ENCODE measurements around the gene R3HCC1L. TPM values are rescaled to one million over a fixed set of nuclear protein-coding genes. Genes with fewer than 3 reads are reported as not detected.
"Not testable (repeated sequence)": the region's sequence is repeated elsewhere in the genome, so short reads cannot be mapped to it uniquely, and the experiment has no call there.

R3HCC1L gene
- total RNA-seq, 1 donor from 2014 or later = 17.6 TPM

DNA sequence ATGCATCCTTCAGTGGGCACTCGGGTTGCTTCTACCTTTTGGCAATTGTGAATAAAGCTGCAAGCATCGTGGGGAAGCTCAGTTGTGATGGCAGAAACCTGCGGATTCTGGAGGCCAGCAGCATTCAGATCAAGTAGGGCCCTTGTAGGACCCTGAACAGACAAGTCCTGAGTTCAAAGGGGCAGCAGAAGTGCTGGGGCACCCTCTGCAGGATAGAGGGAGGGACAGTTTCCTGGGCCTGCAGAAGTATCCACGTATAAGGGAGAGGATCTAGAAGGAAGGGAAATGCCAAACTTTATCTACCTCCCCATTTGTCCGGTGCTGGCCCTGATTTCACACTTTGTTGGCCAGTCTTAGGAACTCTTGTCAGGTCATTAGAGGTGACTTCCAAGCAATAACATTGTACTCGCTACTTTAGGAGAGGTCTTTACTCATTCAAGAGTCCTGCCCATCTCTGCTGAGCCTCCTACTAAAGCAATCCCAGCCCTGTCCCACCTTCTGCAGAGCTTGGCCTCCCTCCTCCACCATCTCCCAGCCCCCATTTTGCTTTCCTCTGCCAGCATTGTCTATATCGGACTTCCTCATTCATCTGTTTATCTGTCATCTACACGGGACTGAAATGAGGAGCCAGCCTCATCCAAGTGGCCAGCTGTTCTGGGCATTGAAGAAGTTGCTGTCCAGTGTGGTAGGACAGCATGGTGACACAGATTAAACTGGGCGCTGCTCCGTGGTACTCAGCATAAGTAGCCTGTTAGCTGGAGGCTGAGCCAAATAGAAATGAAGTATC is 26.6 kb upstream of the R3HCC1L start:
- Mint-ChIP-seq H3K4me1 (no peaks in the 10 kb centered on the region), H3K27me3 (peaks cover 30% of the 10 kb centered on the region), H3K9me3 (no peaks in the 10 kb centered on the region), H3K36me3 (ENCODE audit: low read depth) (no peaks in the 10 kb centered on the region), H3K27ac (no peak overlapping the region), H3K4me3 (no peak overlapping the region)
- no peak for DNase-seq
- intact Hi-C loops (cut with micrococcal nuclease) = no loop called here

DNA sequence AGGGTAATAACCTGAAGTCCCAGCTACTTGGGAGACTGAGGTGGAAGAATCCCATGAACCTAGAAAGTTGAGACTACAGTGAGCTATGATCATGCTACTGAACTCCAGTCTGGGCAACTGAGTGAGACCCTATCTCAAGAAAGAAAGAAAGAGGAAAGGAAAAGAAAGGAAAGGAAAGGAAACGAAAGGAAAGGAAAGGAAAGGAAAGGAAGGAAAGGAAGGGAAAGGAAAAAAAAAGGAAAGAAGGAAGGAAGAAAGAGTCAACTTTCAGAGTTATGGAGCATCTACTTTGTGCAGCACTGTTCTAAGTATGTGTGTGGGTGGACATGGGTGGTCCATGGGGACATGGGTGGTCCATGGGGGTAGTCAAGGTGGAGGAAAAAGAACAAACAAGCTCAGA is 24.1 kb upstream of the R3HCC1L start:
- H3K4me3 Mint-ChIP-seq = no peak overlapping the region
- H3K9me3 Mint-ChIP-seq = no peaks in the 10 kb centered on the region
- H3K4me1 Mint-ChIP-seq = no peaks in the 10 kb centered on the region
- intact Hi-C loops (cut with micrococcal nuclease) = no loop called here
- no peaks in the 10 kb centered on the region for H3K36me3 Mint-ChIP-seq (ENCODE audit: low read depth)
- peaks cover 39% of the 10 kb centered on the region for H3K27me3 Mint-ChIP-seq
- H3K27ac Mint-ChIP-seq = no peak overlapping the region
- DNase-seq = no peak

DNA sequence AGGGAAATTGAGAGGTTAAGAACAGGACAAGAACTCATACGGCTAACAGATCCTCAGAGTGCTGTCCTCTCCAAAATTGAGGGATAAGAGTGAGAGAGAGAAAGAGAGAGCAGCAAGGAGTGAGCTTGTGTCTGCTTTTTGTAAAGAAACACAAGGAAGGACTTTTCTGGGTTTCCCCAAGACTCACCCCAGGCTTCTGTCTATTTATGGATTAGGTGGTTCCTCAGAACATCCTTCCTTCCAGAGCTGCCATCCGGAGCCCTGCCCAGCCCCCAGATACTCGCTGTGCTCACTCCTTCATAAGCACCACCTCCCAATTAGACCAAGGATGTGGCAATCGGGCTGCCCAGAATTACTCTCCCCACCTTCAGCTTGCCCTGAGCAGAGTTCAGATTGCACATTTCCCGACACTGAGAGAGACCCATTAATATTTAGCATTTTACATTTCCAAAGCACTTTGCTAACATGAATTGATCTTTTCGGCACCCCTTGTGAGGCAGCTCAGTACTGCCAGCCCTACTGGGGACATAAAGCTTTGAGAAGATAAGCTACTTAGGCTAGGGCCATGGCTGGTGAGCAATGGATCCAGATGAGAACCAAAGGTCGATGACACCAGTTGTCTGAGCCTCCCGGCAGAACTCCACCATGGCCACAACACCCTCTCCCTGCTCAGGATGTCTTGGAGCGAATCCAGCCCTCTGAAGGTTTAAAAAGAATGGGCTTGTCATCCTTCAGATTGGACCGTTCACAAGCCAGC is 19.2 kb upstream of the R3HCC1L start:
- Mint-ChIP-seq H3K36me3 (ENCODE audit: low read depth) (no peaks in the 10 kb centered on the region), H3K27ac (no peak overlapping the region), H3K4me3 (no peak overlapping the region), H3K9me3 (no peaks in the 10 kb centered on the region), H3K4me1 (no peaks in the 10 kb centered on the region), H3K27me3 (peaks cover 44% of the 10 kb centered on the region)
- intact Hi-C loops (cut with micrococcal nuclease) = no loop called here
- no peak for DNase-seq

DNA sequence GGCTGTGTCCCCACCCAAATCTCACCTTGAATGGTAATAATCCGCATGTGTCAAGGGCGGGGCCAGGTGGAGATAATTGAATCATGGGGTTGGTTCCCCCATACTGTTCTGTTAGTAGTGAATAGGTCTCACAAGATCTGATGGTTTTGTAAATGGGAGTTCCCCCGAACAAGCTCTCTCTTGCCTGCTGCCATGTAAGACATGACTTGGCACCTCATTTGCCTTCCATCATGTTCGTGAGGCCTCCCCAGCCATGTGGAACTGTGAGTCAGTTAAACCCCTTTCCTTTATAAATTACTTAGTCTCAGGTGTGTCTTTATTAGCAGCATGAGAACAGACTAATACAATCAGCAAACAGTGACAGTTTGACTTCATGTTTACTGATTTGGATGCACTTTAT is 14.6 kb upstream of the R3HCC1L start:
- H3K9me3 Mint-ChIP-seq = peaks cover 24% of the 10 kb centered on the region
- no peak for DNase-seq
- peaks cover 46% of the 10 kb centered on the region for H3K27me3 Mint-ChIP-seq
- H3K27ac Mint-ChIP-seq = no peak overlapping the region
- H3K4me3 Mint-ChIP-seq = no peak overlapping the region
- intact Hi-C loops (cut with micrococcal nuclease) = no loop called here
- H3K36me3 Mint-ChIP-seq (ENCODE audit: low read depth) = no peaks in the 10 kb centered on the region
- H3K4me1 Mint-ChIP-seq = no peaks in the 10 kb centered on the region

DNA sequence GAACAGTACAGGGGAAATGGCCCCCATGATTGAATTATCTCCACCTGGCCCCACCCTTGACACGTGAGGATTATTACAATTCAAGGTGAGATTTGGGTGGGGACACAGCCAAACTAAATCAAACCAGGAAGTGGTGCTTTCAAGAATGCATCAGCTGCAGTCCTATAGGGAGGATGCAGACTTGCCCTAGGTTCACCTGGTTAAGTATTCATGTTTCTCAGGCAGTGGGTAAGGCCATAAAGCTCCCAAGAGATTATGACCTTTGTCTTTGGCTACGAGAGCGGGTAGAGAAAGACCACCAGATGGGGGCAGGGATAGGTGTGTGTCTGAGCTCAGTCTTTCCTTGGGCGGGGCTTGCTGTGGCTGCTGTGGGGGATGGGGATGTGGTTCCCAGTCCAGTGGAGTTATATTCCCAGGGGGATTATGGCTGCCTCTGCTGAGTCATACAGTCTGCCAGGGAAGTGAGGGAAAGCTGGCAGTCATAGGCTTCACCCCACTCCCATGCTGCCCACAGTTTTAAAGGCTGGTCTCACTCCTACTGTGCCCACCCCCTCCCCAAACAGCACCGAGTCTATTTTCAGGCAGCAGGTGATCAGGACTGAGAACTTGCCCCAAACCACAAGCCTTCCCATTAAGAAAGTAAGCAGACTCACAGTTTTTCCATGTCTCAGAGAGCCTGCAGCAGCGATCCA is 8.4 kb upstream of the R3HCC1L start:
- H3K27ac Mint-ChIP-seq = no peak overlapping the region
- peaks cover 31% of the 10 kb centered on the region for H3K9me3 Mint-ChIP-seq
- intact Hi-C loops (cut with micrococcal nuclease) = no loop called here

DNA sequence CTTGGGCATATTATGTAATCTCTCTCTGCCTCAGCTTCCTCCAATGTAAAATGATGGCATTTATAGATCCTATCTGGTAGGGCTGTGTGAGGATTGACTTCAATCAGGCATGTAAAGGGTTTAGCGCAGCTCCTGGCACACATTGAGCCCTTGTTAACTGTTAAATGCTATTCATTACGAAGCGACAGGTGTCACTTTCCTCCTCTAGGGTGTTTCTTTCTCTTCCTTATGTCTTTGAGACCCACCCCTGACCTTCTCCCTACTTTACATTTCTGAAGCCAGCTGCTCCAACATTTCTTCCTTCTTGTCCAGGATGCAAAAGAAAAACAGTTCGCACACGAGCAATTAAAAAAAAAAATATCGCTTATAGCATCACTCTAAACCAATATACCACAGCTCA is 5.7 kb upstream of the R3HCC1L start:
- Mint-ChIP-seq H3K4me1 (peaks cover 2% of the 10 kb centered on the region), H3K9me3 (peaks cover 13% of the 10 kb centered on the region), H3K27me3 (peaks cover 22% of the 10 kb centered on the region), H3K36me3 (ENCODE audit: low read depth) (peaks cover 4% of the 10 kb centered on the region), H3K4me3 (no peak overlapping the region), H3K27ac (no peak overlapping the region)
- intact Hi-C loops (cut with micrococcal nuclease) = no loop called here
- DNase-seq = no peak

More for the DNA sequence above, 8.4 kb upstream of the R3HCC1L start:
- peaks cover 2% of the 10 kb centered on the region for H3K36me3 Mint-ChIP-seq (ENCODE audit: low read depth)
- no peaks in the 10 kb centered on the region for H3K4me1 Mint-ChIP-seq
- no peak for DNase-seq
- peaks cover 38% of the 10 kb centered on the region for H3K27me3 Mint-ChIP-seq
- H3K4me3 Mint-ChIP-seq = no peak overlapping the region

DNA sequence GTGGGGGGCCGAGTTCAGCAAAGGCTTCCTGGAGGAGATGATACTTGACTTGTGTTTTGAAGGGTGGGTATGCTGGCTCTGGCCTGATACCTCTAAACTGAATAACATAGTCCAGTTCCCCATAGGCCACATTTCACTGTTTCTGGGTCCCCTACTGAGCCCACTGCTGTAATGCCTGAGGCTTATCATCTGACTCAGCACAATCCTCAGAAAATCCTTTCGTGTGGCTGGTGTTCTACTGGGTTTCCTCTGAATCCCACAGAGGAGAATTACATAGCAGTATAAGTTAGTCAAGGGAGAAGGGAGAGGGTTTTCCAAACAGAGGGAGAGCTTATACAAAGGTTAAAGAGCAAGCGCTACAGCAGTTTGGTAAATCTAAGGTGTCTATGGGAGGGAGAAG is 2.8 kb upstream of the R3HCC1L start:
- intact Hi-C loops (cut with micrococcal nuclease) = loop anchor here (10.0 kb wide), 3 partner anchors 277 to 1603 kb away; partner anchors contain the start of genes COX15 and CUTC
- Mint-ChIP-seq H3K27ac (no peak overlapping the region), H3K4me1 (peaks cover 21% of the 10 kb centered on the region), H3K36me3 (ENCODE audit: low read depth) (peaks cover 14% of the 10 kb centered on the region), H3K9me3 (peaks cover 7% of the 10 kb centered on the region), H3K27me3 (peaks cover 14% of the 10 kb centered on the region), H3K4me3 (no peak overlapping the region)
- no peak for DNase-seq

DNA sequence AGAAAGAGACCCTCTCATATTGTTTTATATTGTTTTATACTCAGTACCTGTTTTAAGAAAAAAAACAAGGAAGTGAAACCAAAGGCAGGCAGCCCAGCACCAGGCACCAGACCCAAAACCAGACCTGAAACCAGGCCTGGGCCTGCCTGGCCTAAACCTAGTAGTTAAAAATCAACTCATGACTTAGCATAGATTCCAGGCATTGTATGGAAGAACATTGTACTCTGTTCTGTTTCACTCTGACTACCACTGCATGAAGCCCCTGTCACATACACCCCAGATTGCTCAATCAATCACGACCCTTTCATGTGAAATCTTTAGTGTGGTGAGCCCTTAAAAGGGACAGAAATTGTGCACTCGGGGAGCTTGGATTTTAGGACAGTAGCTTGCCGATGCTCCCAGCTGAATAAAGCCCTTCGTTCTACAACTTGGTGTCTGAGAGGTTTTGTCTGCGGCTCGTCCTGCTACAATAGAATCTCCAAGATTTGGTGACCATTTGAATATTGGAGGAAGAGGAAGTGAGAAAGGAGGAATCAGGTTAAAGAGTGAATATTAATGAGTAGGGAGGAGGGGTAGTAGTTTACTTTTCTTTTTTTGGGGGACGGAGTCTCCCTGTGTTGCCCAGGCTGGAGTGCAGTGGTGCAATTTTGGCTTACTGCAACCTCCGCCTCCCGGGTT is 1.2 kb upstream of the R3HCC1L start:
- not testable (repeated sequence) for DNase-seq, H3K9me3 Mint-ChIP-seq, H3K27me3 Mint-ChIP-seq
- H3K4me3 Mint-ChIP-seq = peak overlapping the region; percentile 42
- H3K27ac Mint-ChIP-seq = peak overlapping the region; percentile 79
- peaks cover 30% of the 10 kb centered on the region for H3K4me1 Mint-ChIP-seq
- intact Hi-C loops (cut with micrococcal nuclease) = loop anchor here (10.0 kb wide), 3 partner anchors 278 to 1602 kb away; partner anchors contain the start of genes COX15 and CUTC
- peaks cover 19% of the 10 kb centered on the region for H3K36me3 Mint-ChIP-seq (ENCODE audit: low read depth)

DNA sequence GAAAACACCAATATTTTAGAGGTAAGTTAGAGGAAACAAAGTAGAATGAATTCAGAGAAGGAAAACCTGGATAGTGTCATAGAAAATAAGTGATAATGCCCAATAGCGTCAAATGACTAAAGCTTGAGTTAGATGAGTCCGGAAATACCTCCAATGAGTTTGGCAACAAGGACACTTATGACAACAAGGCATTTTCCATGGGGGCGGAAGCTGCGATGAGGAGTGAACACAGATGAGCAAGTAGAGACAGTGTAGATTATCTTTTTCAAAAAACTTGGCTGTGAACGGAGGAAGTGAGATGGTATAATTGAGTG is 383 bp upstream of the R3HCC1L start:
- peaks cover 19% of the 10 kb centered on the region for H3K36me3 Mint-ChIP-seq (ENCODE audit: low read depth)
- intact Hi-C loops (cut with micrococcal nuclease) = loop anchor here (10.0 kb wide), 3 partner anchors 279 to 1601 kb away; partner anchors contain the start of genes COX15 and CUTC
- peak overlapping the region; percentile 88 for H3K27ac Mint-ChIP-seq
- DNase-seq = no peak
- H3K9me3 Mint-ChIP-seq = peaks cover 7% of the 10 kb centered on the region
- H3K4me1 Mint-ChIP-seq = peaks cover 34% of the 10 kb centered on the region
- H3K27me3 Mint-ChIP-seq = peaks cover 2% of the 10 kb centered on the region
- peak overlapping the region; percentile 94 for H3K4me3 Mint-ChIP-seq

DNA sequence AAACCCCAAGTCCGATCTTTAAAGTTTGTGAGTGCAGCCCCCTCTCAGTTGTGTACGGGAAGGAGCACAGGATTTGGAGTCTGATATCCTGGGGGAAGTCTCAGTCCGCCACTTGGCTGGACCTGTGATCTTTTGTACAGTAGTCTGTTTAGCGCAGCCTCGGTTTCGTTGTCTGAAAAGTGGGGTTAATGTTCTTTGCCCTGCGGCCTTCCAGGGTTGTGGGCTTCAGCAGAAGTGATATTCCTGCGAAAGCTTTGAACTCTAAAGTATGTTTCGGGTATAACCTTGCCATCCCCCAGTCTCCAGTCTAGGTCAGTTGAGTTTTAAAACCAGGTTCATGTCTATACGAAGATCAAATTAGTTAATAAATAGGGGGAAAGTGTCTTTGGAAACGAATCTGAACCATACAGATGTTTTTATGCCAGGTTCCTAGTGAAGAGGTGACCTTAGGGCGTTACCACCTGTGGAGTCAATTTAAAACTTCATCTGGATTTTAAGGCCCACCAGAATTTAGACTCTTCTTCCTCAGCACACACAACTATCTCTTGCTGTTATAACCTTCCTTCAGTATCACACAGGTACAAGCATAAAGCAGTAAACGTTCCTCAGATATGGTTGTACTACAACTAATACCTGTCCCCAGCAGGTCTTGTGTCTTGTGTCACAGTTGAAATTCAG is 904 bp downstream of the R3HCC1L start:
- Mint-ChIP-seq H3K27me3 (no peaks in the 10 kb centered on the region), H3K4me1 (peaks cover 39% of the 10 kb centered on the region), H3K27ac (peak overlapping the region; percentile 88), H3K9me3 (peaks cover 7% of the 10 kb centered on the region), H3K36me3 (ENCODE audit: low read depth) (peaks cover 20% of the 10 kb centered on the region), H3K4me3 (peak overlapping the region; percentile 94)
- intact Hi-C loops (cut with micrococcal nuclease) = loop anchor here (10.0 kb wide), 3 partner anchors 281 to 1599 kb away; partner anchors contain the start of genes COX15 and CUTC
- no peak for DNase-seq

DNA sequence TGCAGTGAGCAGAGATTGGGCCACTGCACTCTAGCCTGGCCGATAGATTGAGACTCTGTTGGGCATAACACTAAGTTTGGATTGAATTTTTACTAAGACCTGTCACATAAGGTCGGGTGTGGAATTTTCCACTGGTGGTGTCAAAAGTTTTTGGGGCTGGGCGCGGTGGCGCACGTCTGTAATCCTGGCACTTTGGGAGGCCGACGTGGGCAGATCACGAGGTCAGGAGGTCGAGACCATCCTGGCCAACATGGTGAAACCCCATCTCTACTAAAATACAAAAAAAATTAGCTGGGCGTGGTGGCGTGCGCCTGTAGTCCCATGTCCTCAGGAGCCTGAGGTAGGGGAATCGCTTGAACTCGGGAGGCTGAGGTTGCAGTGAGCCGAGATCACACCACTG is 2.3 kb downstream of the R3HCC1L start:
- H3K27me3 Mint-ChIP-seq, DNase-seq, H3K27ac Mint-ChIP-seq, H3K9me3 Mint-ChIP-seq: not testable (repeated sequence)
- H3K4me1 Mint-ChIP-seq = peaks cover 49% of the 10 kb centered on the region
- intact Hi-C loops (cut with micrococcal nuclease) = loop anchor here (10.0 kb wide), 3 partner anchors 282 to 1598 kb away; partner anchors contain the start of genes COX15 and CUTC
- peaks cover 23% of the 10 kb centered on the region for H3K36me3 Mint-ChIP-seq (ENCODE audit: low read depth)
- H3K4me3 Mint-ChIP-seq = peak overlapping the region; percentile 27

DNA sequence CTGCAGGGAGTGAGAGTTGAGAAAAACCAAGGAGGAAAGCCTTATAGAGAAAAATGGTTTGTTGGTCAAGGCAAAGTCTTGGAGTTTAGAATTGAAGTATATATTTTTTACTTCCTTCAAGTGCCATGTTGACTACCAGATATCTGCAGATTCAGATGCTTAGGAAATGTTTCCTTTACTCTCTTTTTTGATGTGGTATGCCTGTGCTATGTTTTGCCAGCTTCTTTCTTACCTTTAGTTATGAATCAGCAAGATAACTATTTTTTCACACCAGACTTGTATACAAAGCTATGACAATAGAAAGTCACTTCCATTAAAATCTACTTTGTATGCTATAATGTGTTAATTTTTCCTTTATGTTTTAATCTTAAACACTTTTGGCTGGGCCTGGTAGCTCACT is 3.6 kb downstream of the R3HCC1L start:
- DNase-seq = no peak
- Mint-ChIP-seq H3K4me3 (peak overlapping the region; percentile 63), H3K9me3 (peaks cover 7% of the 10 kb centered on the region), H3K27ac (peak overlapping the region; percentile 94), H3K27me3 (no peaks in the 10 kb centered on the region), H3K4me1 (peaks cover 55% of the 10 kb centered on the region), H3K36me3 (ENCODE audit: low read depth) (peaks cover 26% of the 10 kb centered on the region)
- intact Hi-C loops (cut with micrococcal nuclease) = loop anchor here (10.0 kb wide), 3 partner anchors 283 to 1597 kb away; partner anchors contain the start of genes COX15 and CUTC

DNA sequence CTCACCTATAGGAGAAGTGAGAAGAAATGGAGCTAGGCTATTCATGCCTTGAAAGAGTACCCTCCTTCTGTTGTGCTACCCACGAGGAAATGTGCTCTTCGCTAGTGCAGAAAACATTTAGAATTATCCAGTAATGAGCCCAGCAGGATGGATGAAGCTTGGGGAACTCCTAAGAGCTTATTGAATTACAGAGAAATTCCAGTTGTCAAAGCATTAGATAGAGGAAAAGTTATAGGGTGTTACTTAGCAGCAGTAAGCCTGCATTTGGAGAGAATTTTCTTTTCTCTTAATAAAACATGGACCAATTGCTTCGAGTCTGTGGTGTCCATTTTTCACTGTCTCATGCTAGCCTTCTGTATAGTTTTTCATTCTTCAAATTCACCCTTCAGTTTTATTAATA is 5.0 kb downstream of the R3HCC1L start:
- Mint-ChIP-seq H3K27me3 (no peaks in the 10 kb centered on the region), H3K9me3 (peaks cover under 1% of the 10 kb centered on the region), H3K27ac (no peak overlapping the region), H3K36me3 (ENCODE audit: low read depth) (peaks cover 25% of the 10 kb centered on the region), H3K4me3 (no peak overlapping the region), H3K4me1 (peaks cover 49% of the 10 kb centered on the region)
- no peak for DNase-seq
- intact Hi-C loops (cut with micrococcal nuclease) = loop anchor here (10.0 kb wide), 3 partner anchors 285 to 1595 kb away; partner anchors contain the start of genes COX15 and CUTC

Measured in activated CD4-positive, alpha-beta T cell treated with anti-CD3 and anti-CD28 coated beads, Interleukin-2, amount 10 ng/mL, durations not matched to agents 24 days and 14 days (primary cell).